GM21737 (cell line): Measurements from ENCODE around the gene SHOC2.
"Not testable (repeated sequence)": the region's sequence is repeated elsewhere in the genome, so short reads cannot be mapped to it uniquely, and the experiment has no call there.

ENCODE experiments used
- ATAC-seq: cut with Tn5 transposase; IDR thresholded peaks from one replicate; pipeline ENCODE4 v1.9.1; 2021; ENCODE audit warnings: mild to moderate bottlenecking, moderate library complexity; ENCODE audit not compliant: unreplicated experiment

SHOC2 gene

GRCh38 chr10:110901954-110902819, 17.2 kb upstream of the SHOC2 start:
- ATAC-seq: no peak

- ATAC-seq: no peak
These were observed 15.8 kb upstream of the SHOC2 start for GRCh38 chr10:110903280-110904278.

- no peak for ATAC-seq
These were observed 9.3 kb upstream of the SHOC2 start for GRCh38 chr10:110910138-110910537.

GRCh38 chr10:110912374-110912773, 7.0 kb upstream of the SHOC2 start:
- ATAC-seq: no peak

GRCh38 chr10:110914431-110914830, 5.0 kb upstream of the SHOC2 start:
- no peak for ATAC-seq

- no peak for ATAC-seq
These were observed 4.4 kb upstream of the SHOC2 start for GRCh38 chr10:110915035-110915434.

GRCh38 chr10:110915600-110915999, 3.8 kb upstream of the SHOC2 start:
- not testable (repeated sequence) for ATAC-seq

GRCh38 chr10:110916554-110917346, 2.7 kb upstream of the SHOC2 start:
- no peak for ATAC-seq

- no peak for ATAC-seq
These were observed 1.1 kb upstream of the SHOC2 start for GRCh38 chr10:110918269-110918642.

GRCh38 chr10:110918643-110919348, 608 bp upstream of the SHOC2 start, which contains the start of gene BBIP1:
Gene BBIP1, minus strand, starts transcription at chr10:110919180. Its CDS starts 1,023 bp downstream, at chr10:110918157.
- peak; percentile 63 for ATAC-seq

- peak; percentile 22 for ATAC-seq
These were observed 822 bp downstream of the SHOC2 start for GRCh38 chr10:110919971-110920881.

- ATAC-seq: no peak
These were observed 4.6 kb downstream of the SHOC2 start for GRCh38 chr10:110923856-110924493.

GRCh38 chr10:110927461-110927860, 8.1 kb downstream of the SHOC2 start:
- ATAC-seq: no peak

GRCh38 chr10:110931769-110932381, 12.5 kb downstream of the SHOC2 start:
- ATAC-seq: no peak

- no peak for ATAC-seq
These were observed 13.2 kb downstream of the SHOC2 start for GRCh38 chr10:110932505-110933180.

- no peak for ATAC-seq
These were observed 17.4 kb downstream of the SHOC2 start for GRCh38 chr10:110936757-110937156.

- no peak for ATAC-seq
These were observed 20.0 kb downstream of the SHOC2 start for GRCh38 chr10:110939419-110939818.
